Kidney (tissue), 14 donors: Measurements from ENCODE around the gene DCLK1. TPM values are rescaled to one million over a fixed set of nuclear protein-coding genes. Genes with fewer than 3 reads are reported as not detected.

Source experiments
- DNase-seq, 5 donors: peaks; one replicate each; pipeline ENCODE4 v3.0.0-alpha.2; 2013 to 2020
- FAIRE-seq: peaks from 2 replicates; lab custom pipeline; 2012; peaks lifted over from hg19 to GRCh38; lab: Jason Lieb, UNC
- H3K27ac ChIP-seq, 2 donors: one replicate each; pipeline ENCODE4 v1.7.0; 2013; ENCODE audit warnings: low read depth in 2 of 2, low read length in 2 of 2, inconsistent platforms in 1 of 2
- H3K27me3 ChIP-seq: one replicate; pipeline ENCODE4 v1.7.1; 2013; ENCODE audit warnings: low read length, inconsistent platforms; ENCODE audit not compliant: control insufficient read depth, insufficient read depth
- H3K36me3 ChIP-seq, 3 donors: one replicate each; pipeline versions ENCODE4 v1.7.0 to v1.7.1; 2013; ENCODE audit warnings: low read length in 3 of 3, control low read depth in 1 of 3, inconsistent platforms in 1 of 3; ENCODE audit not compliant: insufficient read depth in 3 of 3, control insufficient read depth in 2 of 3
- H3K4me1 ChIP-seq, 3 donors: one replicate each; pipeline versions ENCODE4 v1.7.0 to v1.7.1; 2013; ENCODE audit warnings: low read length in 3 of 3, inconsistent platforms in 1 of 3, low read depth in 1 of 3; ENCODE audit not compliant: control insufficient read depth in 2 of 3, insufficient read depth in 2 of 3
- H3K4me3 ChIP-seq, 3 donors: one replicate each; pipeline versions ENCODE4 v1.7.0 to v1.8.1; 2013; ENCODE audit warnings: low read length in 3 of 3, control low read depth in 1 of 3, inconsistent platforms in 1 of 3
- H3K9ac ChIP-seq, 3 donors: one replicate each; pipeline versions ENCODE4 v1.7.0 to v1.7.1; 2013; ENCODE audit warnings: low read length in 3 of 3, control low read depth in 1 of 3, inconsistent platforms in 1 of 3
- H3K9me3 ChIP-seq, 3 donors: one replicate each; pipeline versions ENCODE4 v1.7.0 to v1.7.1; 2013; ENCODE audit warnings: low read length in 3 of 3, control low read depth in 1 of 3, inconsistent platforms in 1 of 3; ENCODE audit not compliant: control insufficient read depth in 2 of 3, insufficient read depth in 1 of 3
- CTCF ChIP-seq: IDR thresholded peaks from 3 replicates; pipeline ENCODE4 v1.5.1; 2012; ENCODE audit warnings: mild to moderate bottlenecking, moderate library complexity, borderline replicate concordance; ENCODE audit not compliant: insufficient read depth; ENCODE audit errors: extremely low read depth
- intact Hi-C: fragments of 100-400 bp; cut with DNase I; formaldehyde crosslinking; loops from one replicate; pipeline ENCODE4 v1.11.1; 2022
- polyA plus RNA-seq: library from polyadenylated mRNA; stranded (reverse); fragments of 350-450 nt; fragmentation: Illumina TruSeq; extraction: RNeasy Lipid Tissue Mini Kit (QIAGEN cat#74804); gene quantifications from one replicate; pipeline ENCODE4 v1.2.3, GENCODE V29; 2014; ENCODE audit warnings: low read depth, low replicate concordance; ENCODE audit not compliant: insufficient read depth
- total RNA-seq: library from RNA; stranded (reverse); fragmentation: NEBNext Ultra II Directional; extraction: Animal tissue kit (Norgen Biotek cat#: 25700); gene quantifications from one replicate; pipeline ENCODE4 v1.2.1, GENCODE V29; 2021
- donor health status: control.
- donor health status: control.
- donor health status: control.
- donor health status: control.
- donor health status: control.
- donor health status: DM: yes; HTN: yes; CAD: no.
- donor health status: Normal renal cell carcinoma (clear cell type).

Gene DCLK1
- total and polyA plus RNA-seq, 2 donors from 2014 or later, result 0.73 to 8.3 TPM

- Histone ChIP-seq H3K9ac (no peak overlapping the region), H3K4me3 (no peak overlapping the region), H3K36me3 (no peaks in the 10 kb centered on the region), H3K27me3 (no peaks in the 10 kb centered on the region), H3K4me1 (peaks cover 0 to 6% (median 3%) of the 10 kb centered on the region in 3 donors), H3K9me3 (no peaks in the 10 kb centered on the region), H3K27ac (no peak overlapping the region)
- DNase-seq (no peak), FAIRE-seq (peak; percentile 35)
- TF ChIP-seq CTCF, result no peak
- intact Hi-C loops, result no loop called here
Observed at GRCh38 chr13:35892837-35893814, 238.1 kb downstream of the DCLK1 start.

GRCh38 chr13:35891507-35892441 is 239.4 kb downstream of the DCLK1 start:
- Histone ChIP-seq H3K27me3 (no peaks in the 10 kb centered on the region), H3K36me3 (no peaks in the 10 kb centered on the region), H3K27ac (no peak overlapping the region), H3K4me3 (no peak overlapping the region), H3K4me1 (peaks cover 0 to 6% (median 3%) of the 10 kb centered on the region in 3 donors), H3K9me3 (no peaks in the 10 kb centered on the region), H3K9ac (no peak overlapping the region)
- no peak for TF ChIP-seq CTCF
- intact Hi-C loops, result no loop called here
- DNase-seq, result no peak
- no peak for FAIRE-seq

GRCh38 chr13:35889560-35889959 is 241.6 kb downstream of the DCLK1 start:
- no peak overlapping the region for H3K9ac ChIP-seq
- DNase-seq (no peak), FAIRE-seq (no peak)
- H3K9me3 ChIP-seq, result no peaks in the 10 kb centered on the region
- intact Hi-C loops, result no loop called here
- H3K4me3 ChIP-seq, result no peak overlapping the region
- H3K4me1 ChIP-seq, result peaks cover 0 to 6% (median 3%) of the 10 kb centered on the region in 3 donors
- no peaks in the 10 kb centered on the region for H3K36me3 ChIP-seq
- no peak overlapping the region for H3K27ac ChIP-seq
- H3K27me3 ChIP-seq, result no peaks in the 10 kb centered on the region
- no peak for TF ChIP-seq CTCF
